Esophagus squamous epithelium (tissue), 4 donors: ENCODE measurements around the gene ANO2.

Source experiments
- CTCF ChIP-seq, 6 experiments: fragments of 450-650 bp in 4 of 6; fragments of 200-600 bp in 2 of 6; sonication (generic) in 2 of 6; IDR thresholded peaks; one replicate each; pipeline ENCODE4 v1.5.1; 2016 to 2019; ENCODE audit warnings: antibody characterized with exemption in 6 of 6, mild to moderate bottlenecking in 4 of 6, moderate library complexity in 4 of 6
- POLR2A ChIP-seq, 4 donors: fragments of 450-650 bp; IDR thresholded peaks; one replicate each; pipeline ENCODE4 v1.6.1; 2017; ENCODE audit warnings: antibody characterized with exemption in 4 of 4, mild to moderate bottlenecking in 4 of 4, moderate library complexity in 3 of 4

DNA sequence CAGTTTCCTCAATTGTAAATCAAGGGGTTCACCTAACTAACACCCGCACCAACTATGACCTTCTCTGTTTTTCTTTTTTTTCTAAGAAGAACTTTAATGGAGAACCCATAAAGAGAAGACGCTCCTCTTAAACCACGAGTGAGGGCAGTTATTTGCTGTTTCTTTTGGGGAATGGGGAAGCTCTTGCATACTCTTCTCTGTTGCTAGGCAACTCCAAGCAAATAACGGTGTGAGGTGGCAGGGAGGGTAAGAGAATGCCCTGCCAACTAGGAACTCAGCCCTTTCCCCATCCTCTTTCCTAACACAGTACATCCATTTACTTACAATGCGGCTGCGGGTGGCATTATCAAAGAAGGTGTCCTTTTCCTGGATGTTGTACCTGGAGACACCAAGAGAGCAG is 114.9 kb downstream of the ANO2 start:
- TF ChIP-seq CTCF (IDR thresholded peaks at IDR 0.05) (no peak), POLR2A (IDR thresholded peaks at IDR 0.05) (no peak)
